Kidney glomerular epithelial cell (primary cell): Measurements from ENCODE around the gene HSBP1L1.

Experiments
- DNase-seq: peaks from one replicate; lab custom pipeline; 2025; lab: John Stamatoyannopoulos, UW

The HSBP1L1 gene

GRCh38 chr18:79961527-79962291 is 2.7 kb upstream of the HSBP1L1 start:
- no peak for DNase-seq

- DNase-seq, result no peak
Observed at GRCh38 chr18:79962311-79962710, 2.1 kb upstream of the HSBP1L1 start.

GRCh38 chr18:79962835-79963657 is 1.4 kb upstream of the HSBP1L1 start:
- no peak for DNase-seq

GRCh38 chr18:79963658-79964329 is 649 bp upstream of the HSBP1L1 start:
- DNase-seq, result no peak

- peak; percentile 81 for DNase-seq
Observed at GRCh38 chr18:79965119-79965902, 868 bp downstream of the HSBP1L1 start.

- no peak for DNase-seq
Observed at GRCh38 chr18:79970419-79971133, 6.1 kb downstream of the HSBP1L1 start.

- no peak for DNase-seq
Observed at GRCh38 chr18:79971211-79971952, 6.9 kb downstream of the HSBP1L1 start.

- no peak for DNase-seq
Observed at GRCh38 chr18:79971986-79972385, 7.5 kb downstream of the HSBP1L1 start.

GRCh38 chr18:79972720-79973119 is 8.3 kb downstream of the HSBP1L1 start:
- DNase-seq, result no peak

- no peak for DNase-seq
Observed at GRCh38 chr18:79973517-79973916, 9.1 kb downstream of the HSBP1L1 start.

- DNase-seq, result no peak
Observed at GRCh38 chr18:79974025-79974654, 9.7 kb downstream of the HSBP1L1 start.

GRCh38 chr18:79975043-79975442 is 10.6 kb downstream of the HSBP1L1 start:
- DNase-seq, result no peak

- DNase-seq, result no peak
Observed at GRCh38 chr18:79975985-79976680, 11.7 kb downstream of the HSBP1L1 start.

- no peak for DNase-seq
Observed at GRCh38 chr18:79979843-79980242, 15.4 kb downstream of the HSBP1L1 start.

GRCh38 chr18:79980585-79980984 is 16.1 kb downstream of the HSBP1L1 start:
- no peak for DNase-seq

GRCh38 chr18:79982736-79983135 is 18.3 kb downstream of the HSBP1L1 start:
- DNase-seq, result no peak

- DNase-seq, result no peak
Observed at GRCh38 chr18:79983253-79983652, 18.8 kb downstream of the HSBP1L1 start.

- no peak for DNase-seq
Observed at GRCh38 chr18:79983793-79984192, 19.4 kb downstream of the HSBP1L1 start.

GRCh38 chr18:79985172-79985571 is 20.7 kb downstream of the HSBP1L1 start:
- no peak for DNase-seq
